NAMALWA (cell line): ENCODE results near the gene MBOAT2.
A peak's percentile ranks its signal among the peaks of the same experiment; 100 is the strongest.
"Not testable (repeated sequence)": the region's sequence is repeated elsewhere in the genome, so short reads cannot be mapped to it uniquely, and the experiment has no call there.

Experiments
- DNase-seq: peaks from one replicate; pipeline ENCODE4 v3.0.0-alpha.2; 2015; ENCODE audit warnings: low spot score

Gene MBOAT2

GRCh38 chr2:9003616-9004337 is at the start of gene MBOAT2:
TSS of gene MBOAT2 (minus strand) at chr2:9003684. CDS start at chr2:9003614, 70 bp downstream.
- DNase-seq = peak; percentile 86

- no peak for DNase-seq
These were observed 49.5 kb upstream of the MBOAT2 start for GRCh38 chr2:9052821-9053533.

- not testable (repeated sequence) for DNase-seq
These were observed 48.0 kb upstream of the MBOAT2 start for GRCh38 chr2:9051451-9051850.

- no peak for DNase-seq
These were observed 46.8 kb upstream of the MBOAT2 start for GRCh38 chr2:9050122-9050809.

GRCh38 chr2:9045595-9045994 is 42.1 kb upstream of the MBOAT2 start:
- DNase-seq = no peak

- DNase-seq = not testable (repeated sequence)
These were observed 40.0 kb upstream of the MBOAT2 start for GRCh38 chr2:9043491-9043890.

GRCh38 chr2:9037166-9037565 is 33.7 kb upstream of the MBOAT2 start:
- DNase-seq = no peak

GRCh38 chr2:9033385-9034168 is 30.1 kb upstream of the MBOAT2 start:
- no peak for DNase-seq

- DNase-seq = no peak
These were observed 29.2 kb upstream of the MBOAT2 start for GRCh38 chr2:9032536-9033255.

GRCh38 chr2:9032121-9032520 is 28.6 kb upstream of the MBOAT2 start:
- DNase-seq = no peak

- DNase-seq = no peak
These were observed 27.8 kb upstream of the MBOAT2 start for GRCh38 chr2:9031246-9031645.

GRCh38 chr2:9030841-9031240 is 27.4 kb upstream of the MBOAT2 start:
- no peak for DNase-seq

GRCh38 chr2:9030190-9030589 is 26.7 kb upstream of the MBOAT2 start:
- DNase-seq = no peak

- DNase-seq = no peak
These were observed 26.2 kb upstream of the MBOAT2 start for GRCh38 chr2:9029721-9030120.

- DNase-seq = no peak
These were observed 24.4 kb upstream of the MBOAT2 start for GRCh38 chr2:9027884-9028283.

GRCh38 chr2:9025746-9026145 is 22.3 kb upstream of the MBOAT2 start:
- no peak for DNase-seq

GRCh38 chr2:9024575-9024974 is 21.1 kb upstream of the MBOAT2 start:
- no peak for DNase-seq

GRCh38 chr2:9021563-9022211 is 18.2 kb upstream of the MBOAT2 start:
- no peak for DNase-seq

- DNase-seq = no peak
These were observed 16.8 kb upstream of the MBOAT2 start for GRCh38 chr2:9020267-9020666.

GRCh38 chr2:9018534-9018933 is 15.1 kb upstream of the MBOAT2 start:
- no peak for DNase-seq

GRCh38 chr2:9018109-9018508 is 14.6 kb upstream of the MBOAT2 start:
- DNase-seq = no peak
